Activated CD4-positive, alpha-beta T cell treated with anti-CD3 and anti-CD28 coated beads, Interleukin-2, Interleukin-4, amounts not matched to agents 100 ng/mL and 50 ng/mL, durations not matched to agents 16 hours and 8 hours (primary cell): Measurements from ENCODE around the gene POTEM.
"Not testable (repeated sequence)": the region's sequence is repeated elsewhere in the genome, so short reads cannot be mapped to it uniquely, and the experiment has no call there.

Source experiments
- DNase-seq: peaks from one replicate; pipeline ENCODE4 v3.0.0-alpha.2; 2020; ENCODE audit warnings: low spot score

Gene POTEM

DNA sequence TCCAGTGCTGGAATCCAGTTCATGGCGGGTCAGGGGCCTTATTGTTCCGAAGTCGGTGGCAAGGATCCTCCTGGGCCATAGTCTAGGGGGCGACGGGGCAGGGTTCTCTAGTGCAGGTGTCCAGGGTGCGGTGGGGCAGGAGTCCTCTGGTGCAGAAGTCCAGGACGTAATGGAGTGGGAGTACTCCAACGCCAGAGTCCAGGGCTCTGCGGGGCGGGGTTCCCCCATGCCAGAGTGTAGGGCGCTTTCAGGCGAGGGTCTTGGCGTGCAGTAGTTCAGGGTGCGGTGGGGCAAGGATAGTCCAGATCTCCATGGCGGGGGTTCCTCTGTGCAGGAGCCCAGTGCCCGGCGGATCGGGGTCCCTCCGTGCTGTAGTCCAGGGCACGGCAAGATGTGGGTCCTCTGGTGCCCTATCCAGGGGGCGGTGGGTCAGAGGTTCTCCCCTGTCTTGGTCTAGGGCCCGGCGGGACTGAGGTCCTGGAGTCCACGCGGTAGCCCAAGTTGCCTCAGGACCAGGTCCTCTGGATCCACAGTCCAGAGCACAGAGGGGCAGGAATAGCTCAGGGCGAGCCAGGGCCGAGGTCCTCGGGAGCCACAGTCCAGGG is 70.9 kb downstream of the POTEM start:
- DNase-seq: not testable (repeated sequence)

DNA sequence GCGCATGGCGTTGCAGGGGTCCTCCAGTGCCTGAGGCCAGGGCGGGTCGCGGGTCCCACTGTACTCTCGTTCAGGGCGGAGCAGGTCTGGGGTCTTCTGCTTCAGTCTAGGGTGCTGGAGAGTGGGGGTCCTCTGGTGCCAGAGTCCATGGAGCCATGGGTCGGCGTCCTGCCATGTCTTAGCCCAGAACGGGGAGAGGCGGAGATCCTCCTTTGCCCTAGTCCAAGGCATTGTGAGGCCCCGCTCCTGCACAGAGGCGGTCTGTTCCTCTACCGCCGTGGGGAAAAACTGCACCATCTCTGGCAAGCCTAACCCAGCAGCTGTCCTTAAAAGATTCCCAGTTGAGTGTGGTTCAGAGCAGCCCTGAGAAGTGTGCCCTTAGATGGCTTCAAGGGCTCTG is 71.6 kb downstream of the POTEM start:
- DNase-seq: not testable (repeated sequence)

GRCh38 chr14:19043384-19043783 is 76.2 kb downstream of the POTEM start:
- DNase-seq: not testable (repeated sequence)
